AG04449 (cell line): ENCODE measurements around the gene COQ10B.
"Not testable (repeated sequence)": the region's sequence is repeated elsewhere in the genome, so short reads cannot be mapped to it uniquely, and the experiment has no call there.

Experiments
- CTCF ChIA-PET: fragments of 350-600 bp; formaldehyde crosslinking; extraction: SDS; loops from one replicate; lab custom pipeline; 2021; ENCODE audit warnings: antibody characterized with exemption; lab: Yijun Ruan, JAX
- POLR2A ChIA-PET: fragments of 400-600, 350-600 bp; formaldehyde crosslinking; extraction: SDS; loops from one replicate; lab custom pipeline; 2020; ENCODE audit warnings: antibody characterized with exemption, inconsistent platforms; lab: Yijun Ruan, JAX
- DNase-seq: peaks from one replicate; pipeline ENCODE4 v3.0.0-alpha.2; 2010; ENCODE audit warnings: low read depth, low spot score
- H3K4me3 ChIP-seq: 2 replicates; pipeline ENCODE4 v1.5.1; 2011; ENCODE audit warnings: low read depth, mild to moderate bottlenecking, control low read depth, low read length
- TF ChIP-seq, protein P1 (sequence below): IDR thresholded peaks from one replicate; pipeline ENCODE4 v1.5.1; 2011; ENCODE audit warnings: mild to moderate bottlenecking, moderate library complexity, low read length, control low read depth, inconsistent platforms; ENCODE audit not compliant: insufficient read depth; ENCODE audit errors: missing control alignments

Gene COQ10B

GRCh38 chr2:197480165-197481036 is 27.0 kb downstream of the COQ10B start:
- no peak for DNase-seq
- CTCF ChIA-PET = no interaction called here
- TF ChIP-seq, protein P1, sequence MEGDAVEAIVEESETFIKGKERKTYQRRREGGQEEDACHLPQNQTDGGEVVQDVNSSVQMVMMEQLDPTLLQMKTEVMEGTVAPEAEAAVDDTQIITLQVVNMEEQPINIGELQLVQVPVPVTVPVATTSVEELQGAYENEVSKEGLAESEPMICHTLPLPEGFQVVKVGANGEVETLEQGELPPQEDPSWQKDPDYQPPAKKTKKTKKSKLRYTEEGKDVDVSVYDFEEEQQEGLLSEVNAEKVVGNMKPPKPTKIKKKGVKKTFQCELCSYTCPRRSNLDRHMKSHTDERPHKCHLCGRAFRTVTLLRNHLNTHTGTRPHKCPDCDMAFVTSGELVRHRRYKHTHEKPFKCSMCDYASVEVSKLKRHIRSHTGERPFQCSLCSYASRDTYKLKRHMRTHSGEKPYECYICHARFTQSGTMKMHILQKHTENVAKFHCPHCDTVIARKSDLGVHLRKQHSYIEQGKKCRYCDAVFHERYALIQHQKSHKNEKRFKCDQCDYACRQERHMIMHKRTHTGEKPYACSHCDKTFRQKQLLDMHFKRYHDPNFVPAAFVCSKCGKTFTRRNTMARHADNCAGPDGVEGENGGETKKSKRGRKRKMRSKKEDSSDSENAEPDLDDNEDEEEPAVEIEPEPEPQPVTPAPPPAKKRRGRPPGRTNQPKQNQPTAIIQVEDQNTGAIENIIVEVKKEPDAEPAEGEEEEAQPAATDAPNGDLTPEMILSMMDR = no peak
- no peak overlapping the region for H3K4me3 ChIP-seq
- POLR2A ChIA-PET = no interaction called here

GRCh38 chr2:197484248-197484647 is 30.9 kb downstream of the COQ10B start:
- H3K4me3 ChIP-seq, CTCF ChIA-PET, DNase-seq: not testable (repeated sequence)
- POLR2A ChIA-PET = interaction anchor here (1.1 kb wide), 1 partner anchor 17 kb away, joined by 3 read pairs; no protein-coding TSS in a partner anchor

- no peak for DNase-seq
- ChIA-PET CTCF (no interaction called here), POLR2A (no interaction called here)
- TF ChIP-seq, protein P1 = no peak
- no peak overlapping the region for H3K4me3 ChIP-seq
These were observed 32.8 kb downstream of the COQ10B start for GRCh38 chr2:197486175-197486574.

DNA sequence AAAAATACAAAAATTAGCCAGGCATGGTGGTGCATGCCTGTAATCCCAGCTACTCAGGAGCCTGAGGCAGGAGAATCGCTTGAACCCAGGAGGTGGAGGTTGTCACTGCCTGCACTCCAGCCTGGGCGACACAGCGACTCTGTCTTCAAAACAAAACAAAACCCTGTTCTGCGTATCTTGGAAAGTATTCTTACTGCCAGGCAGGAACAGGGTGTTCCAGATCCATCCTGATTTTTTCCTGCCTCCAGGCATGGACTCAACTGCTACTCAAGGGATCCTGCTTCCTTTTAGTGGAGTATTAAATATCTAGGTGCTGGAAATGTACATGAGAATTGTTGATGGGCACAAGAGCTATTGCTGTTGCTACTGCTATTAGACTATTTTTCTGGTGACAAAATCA is 34.0 kb downstream of the COQ10B start:
- POLR2A ChIA-PET = interaction anchor here (0.6 kb wide), 1 partner anchor 12 kb away, joined by 3 read pairs; the partner anchor contains the start of genes HSPD1 and HSPE1
- TF ChIP-seq, protein P1 = no peak
- CTCF ChIA-PET = no interaction called here
- no peak overlapping the region for H3K4me3 ChIP-seq
- DNase-seq = no peak

- TF ChIP-seq, protein P1 = no peak
- no peak overlapping the region for H3K4me3 ChIP-seq
- no peak for DNase-seq
- ChIA-PET POLR2A (interaction anchor here (1.2 kb wide), 1 partner anchor 42 kb away, joined by 4 read pairs; the partner anchor contains the start of gene COQ10B), CTCF (no interaction called here)
These were observed 42.2 kb downstream of the COQ10B start for GRCh38 chr2:197495433-197496134.

- no peak for DNase-seq
- TF ChIP-seq, protein P1 = no peak
- ChIA-PET POLR2A (no interaction called here), CTCF (interaction anchor here (1.0 kb wide), 1 partner anchor 19 kb away, joined by 4 read pairs; no protein-coding TSS in a partner anchor)
- no peak overlapping the region for H3K4me3 ChIP-seq
These were observed 43.3 kb downstream of the COQ10B start for GRCh38 chr2:197496695-197497094.
